Stimulated activated CD4-positive, alpha-beta T cell treated with anti-CD3 and anti-CD28 coated beads, Interleukin-2, amount 100 ng/mL, for 48 hours (primary cell): Measurements from ENCODE around the gene EIF2D.

Experiments
- DNase-seq, 2 donors: peaks; one replicate each; pipeline ENCODE4 v3.0.0-alpha.2; 2020

The EIF2D gene

GRCh38 chr1:206544562-206545257 is 67.6 kb downstream of the EIF2D start:
- peak; percentile 88 to 91 for DNase-seq
